ENCODE results near the gene ACTL9. TPM values are rescaled to one million over a fixed set of nuclear protein-coding genes. Genes with fewer than 3 reads are reported as not detected.

The ACTL9 gene
- total RNA-seq, 2 experiments from 2014 or later, result not detected

GRCh38 chr19:8680676-8681344, 17.8 kb downstream of the ACTL9 start:
- no peaks in the 10 kb centered on the region for H3K36me3 Mint-ChIP-seq
- no peak overlapping the region for H3K27ac Mint-ChIP-seq
- ATAC-seq (ENCODE audit: low read depth), result no peak
- POLR2A ChIA-PET, result no interaction called here
- H3K4me1 Mint-ChIP-seq, result peaks cover 24% of the 10 kb centered on the region
- H3K27me3 Mint-ChIP-seq, result peaks cover 17% of the 10 kb centered on the region
- H3K4me3 Mint-ChIP-seq, result no peak overlapping the region
- no peak for DNase-seq
- H3K9me3 Mint-ChIP-seq, result peaks cover 21% of the 10 kb centered on the region

- Mint-ChIP-seq H3K36me3 (no peaks in the 10 kb centered on the region), H3K4me1 (peaks cover 32% of the 10 kb centered on the region), H3K27ac (no peak overlapping the region), H3K4me3 (no peak overlapping the region), H3K9me3 (peaks cover 22% of the 10 kb centered on the region), H3K27me3 (peaks cover 24% of the 10 kb centered on the region)
- no peak for ATAC-seq (ENCODE audit: low read depth)
- POLR2A ChIA-PET, result no interaction called here
- no peak for DNase-seq
These were observed 20.3 kb downstream of the ACTL9 start for GRCh38 chr19:8678244-8678807.

GRCh38 chr19:8675066-8675465, 23.5 kb downstream of the ACTL9 start:
- Mint-ChIP-seq H3K36me3 (no peaks in the 10 kb centered on the region), H3K27ac (no peak overlapping the region), H3K9me3 (peaks cover 12% of the 10 kb centered on the region), H3K4me1 (peaks cover 35% of the 10 kb centered on the region), H3K27me3 (peaks cover 16% of the 10 kb centered on the region), H3K4me3 (no peak overlapping the region)
- POLR2A ChIA-PET, result no interaction called here
- ATAC-seq (ENCODE audit: low read depth) (no peak), DNase-seq (no peak)

GRCh38 chr19:8673276-8673891, 25.2 kb downstream of the ACTL9 start:
- ATAC-seq (ENCODE audit: low read depth) (no peak), DNase-seq (no peak)
- Mint-ChIP-seq H3K36me3 (peaks cover under 1% of the 10 kb centered on the region), H3K9me3 (peaks cover 13% of the 10 kb centered on the region), H3K27ac (no peak overlapping the region), H3K27me3 (peaks cover 16% of the 10 kb centered on the region), H3K4me3 (no peak overlapping the region), H3K4me1 (peaks cover 45% of the 10 kb centered on the region)
- POLR2A ChIA-PET, result interaction anchor here (0.7 kb wide), 1 partner anchor 15 kb away, joined by 3 read pairs; no protein-coding TSS in a partner anchor

- POLR2A ChIA-PET, result no interaction called here
- ATAC-seq (ENCODE audit: low read depth) (no peak), DNase-seq (no peak)
- H3K9me3 Mint-ChIP-seq, result peaks cover 5% of the 10 kb centered on the region
- H3K27me3 Mint-ChIP-seq, result peaks cover 3% of the 10 kb centered on the region
- peaks cover 3% of the 10 kb centered on the region for H3K36me3 Mint-ChIP-seq
- peak overlapping the region; percentile 63 for H3K4me3 Mint-ChIP-seq
- H3K4me1 Mint-ChIP-seq, result peaks cover 63% of the 10 kb centered on the region
- peak overlapping the region; percentile 56 for H3K27ac Mint-ChIP-seq
These were observed 31.7 kb downstream of the ACTL9 start for GRCh38 chr19:8666814-8667405.

GRCh38 chr19:8665468-8666213, 33.0 kb downstream of the ACTL9 start:
- peak overlapping the region; percentile 36 for H3K4me3 Mint-ChIP-seq
- no peak for DNase-seq
- H3K36me3 Mint-ChIP-seq, result peaks cover 3% of the 10 kb centered on the region
- H3K4me1 Mint-ChIP-seq, result peaks cover 52% of the 10 kb centered on the region
- peaks cover 5% of the 10 kb centered on the region for H3K9me3 Mint-ChIP-seq
- POLR2A ChIA-PET, result interaction anchor here (0.6 to 1.0 kb wide), 3 partner anchors 9 to 33 kb away, joined by 3 to 4 read pairs (median 3); no protein-coding TSS in a partner anchor
- peak overlapping the region; percentile 68 for H3K27ac Mint-ChIP-seq
- peak; percentile 63 for ATAC-seq (ENCODE audit: low read depth)
- peaks cover 8% of the 10 kb centered on the region for H3K27me3 Mint-ChIP-seq

GRCh38 chr19:8664671-8665057, 33.9 kb downstream of the ACTL9 start:
- Mint-ChIP-seq H3K4me1 (peaks cover 46% of the 10 kb centered on the region), H3K9me3 (peaks cover 5% of the 10 kb centered on the region), H3K27ac (no peak overlapping the region), H3K27me3 (peaks cover 8% of the 10 kb centered on the region), H3K4me3 (peak overlapping the region; percentile 8), H3K36me3 (peaks cover 3% of the 10 kb centered on the region)
- ATAC-seq (ENCODE audit: low read depth) (no peak), DNase-seq (no peak)
- POLR2A ChIA-PET, result interaction anchor here (0.6 kb wide), 2 partner anchors 90 to 272 kb away, joined by 3 to 4 read pairs; no protein-coding TSS in a partner anchor

GRCh38 chr19:8663920-8664670, 34.5 kb downstream of the ACTL9 start:
- Mint-ChIP-seq H3K9me3 (peaks cover 5% of the 10 kb centered on the region), H3K27ac (peak overlapping the region; percentile 78), H3K4me3 (peak overlapping the region; percentile 36), H3K27me3 (peaks cover 8% of the 10 kb centered on the region), H3K4me1 (peaks cover 41% of the 10 kb centered on the region), H3K36me3 (peaks cover 3% of the 10 kb centered on the region)
- peak; percentile 46 for ATAC-seq (ENCODE audit: low read depth)
- POLR2A ChIA-PET, result interaction anchor here (0.6 to 1.0 kb wide), 2 partner anchors 30 to 272 kb away, joined by 3 read pairs; no protein-coding TSS in a partner anchor
- peak; percentile 62 for DNase-seq

GRCh38 chr19:8662263-8662662, 36.3 kb downstream of the ACTL9 start:
- DNase-seq (no peak), ATAC-seq (ENCODE audit: low read depth) (no peak)
- no peaks in the 10 kb centered on the region for H3K36me3 Mint-ChIP-seq
- H3K4me3 Mint-ChIP-seq, result no peak overlapping the region
- H3K27ac Mint-ChIP-seq, result peak overlapping the region; percentile 5
- POLR2A ChIA-PET, result no interaction called here
- no peaks in the 10 kb centered on the region for H3K9me3 Mint-ChIP-seq
- H3K4me1 Mint-ChIP-seq, result peaks cover 34% of the 10 kb centered on the region
- peaks cover 12% of the 10 kb centered on the region for H3K27me3 Mint-ChIP-seq

- POLR2A ChIA-PET, result no interaction called here
- H3K4me3 Mint-ChIP-seq, result no peak overlapping the region
- H3K27me3 Mint-ChIP-seq, result peaks cover 12% of the 10 kb centered on the region
- no peak overlapping the region for H3K27ac Mint-ChIP-seq
- H3K36me3 Mint-ChIP-seq, result no peaks in the 10 kb centered on the region
- DNase-seq (no peak), ATAC-seq (ENCODE audit: low read depth) (no peak)
- H3K9me3 Mint-ChIP-seq, result no peaks in the 10 kb centered on the region
- H3K4me1 Mint-ChIP-seq, result peaks cover 24% of the 10 kb centered on the region
These were observed 38.7 kb downstream of the ACTL9 start for GRCh38 chr19:8659905-8660304.

- ATAC-seq (ENCODE audit: low read depth), result no peak
- Mint-ChIP-seq H3K27ac (peak overlapping the region; percentile 37), H3K36me3 (no peaks in the 10 kb centered on the region), H3K27me3 (peaks cover 14% of the 10 kb centered on the region), H3K9me3 (no peaks in the 10 kb centered on the region), H3K4me3 (no peak overlapping the region), H3K4me1 (peaks cover 13% of the 10 kb centered on the region)
- POLR2A ChIA-PET, result no interaction called here
- no peak for DNase-seq
These were observed 40.7 kb downstream of the ACTL9 start for GRCh38 chr19:8657869-8658268.

GRCh38 chr19:8655340-8655709, 43.3 kb downstream of the ACTL9 start:
- Mint-ChIP-seq H3K27ac (no peak overlapping the region), H3K4me3 (peak overlapping the region; percentile 38), H3K9me3 (no peaks in the 10 kb centered on the region), H3K4me1 (peaks cover 12% of the 10 kb centered on the region), H3K36me3 (no peaks in the 10 kb centered on the region), H3K27me3 (peaks cover 8% of the 10 kb centered on the region)
- POLR2A ChIA-PET, result interaction anchor here (2.7 kb wide), 1 partner anchor 38 kb away, joined by 19 read pairs; no protein-coding TSS in a partner anchor
- ATAC-seq (ENCODE audit: low read depth) (peak; percentile 65), DNase-seq (peak; percentile 64)

Data from activated naive CD8-positive, alpha-beta T cell treated with anti-CD3 and anti-CD28 coated beads, Interleukin-2, amount 10 ng/mL, durations not matched to agents 7 days and 5 days (primary cell).